Keratinocyte (primary cell): ENCODE results near the gene CELF5. TPM values are rescaled to one million over a fixed set of nuclear protein-coding genes. Genes with fewer than 3 reads are reported as not detected.

Source experiments
- DNase-seq: peaks from one replicate; pipeline ENCODE4 v3.0.0-alpha.2; 2011; ENCODE audit warnings: low read depth, missing footprints, low spot score
- FAIRE-seq: peaks from 2 replicates; lab custom pipeline; 2011; peaks lifted over from hg19 to GRCh38; lab: Jason Lieb, UNC
- H2AFZ ChIP-seq: 2 replicates; pipeline ENCODE4 v1.6.0; 2012; ENCODE audit warnings: low read length, control low read depth, inconsistent platforms; ENCODE audit not compliant: control insufficient read depth
- H3K27ac ChIP-seq: 2 replicates; pipeline ENCODE4 v1.5.1; 2011; ENCODE audit warnings: low read length; ENCODE audit not compliant: control insufficient read depth, insufficient read depth
- H3K27me3 ChIP-seq: 3 replicates; pipeline ENCODE4 v1.6.0; 2011; ENCODE audit warnings: low read length; ENCODE audit not compliant: control insufficient read depth, insufficient read depth; ENCODE audit errors: extremely low read depth
- H3K36me3 ChIP-seq, 2 experiments: 2 replicates in 1 of 2; 3 replicates in 1 of 2; pipeline ENCODE4 v1.5.1; 2011; ENCODE audit warnings: low read length in 2 of 2, mild to moderate bottlenecking in 1 of 2; ENCODE audit not compliant: control insufficient read depth in 2 of 2, insufficient read depth in 2 of 2; ENCODE audit errors: extremely low read depth in 1 of 2
- H3K4me1 ChIP-seq: 3 replicates; pipeline ENCODE4 v1.5.1; 2011; ENCODE audit warnings: low read length; ENCODE audit not compliant: control insufficient read depth, insufficient read depth; ENCODE audit errors: extremely low read depth
- H3K4me2 ChIP-seq: 3 replicates; pipeline ENCODE4 v1.6.0; 2011; ENCODE audit warnings: low read depth, low read length; ENCODE audit not compliant: control insufficient read depth, insufficient read depth; ENCODE audit errors: extremely low read depth
- H3K4me3 ChIP-seq, 3 experiments: fragments of 200-600 bp in 1 of 3; sonication (generic) in 1 of 3; 2 replicates in 2 of 3; 3 replicates in 1 of 3; pipeline ENCODE4 v1.5.1; 2011 to 2016; ENCODE audit warnings: low read length in 3 of 3, mild to moderate bottlenecking in 3 of 3, control low read depth in 2 of 3, inconsistent platforms in 1 of 3, low read depth in 1 of 3, mixed read lengths in 1 of 3, mixed run types in 1 of 3, moderate library complexity in 1 of 3; ENCODE audit not compliant: control insufficient read depth in 2 of 3, insufficient read depth in 2 of 3; ENCODE audit errors: extremely low read depth in 1 of 3
- H3K79me2 ChIP-seq: 2 replicates; pipeline ENCODE4 v1.6.0; 2012; ENCODE audit warnings: low read length; ENCODE audit not compliant: control insufficient read depth, insufficient read depth
- H3K9ac ChIP-seq: 3 replicates; pipeline ENCODE4 v1.6.0; 2011; ENCODE audit warnings: low read length; ENCODE audit not compliant: control insufficient read depth, insufficient read depth; ENCODE audit errors: extremely low read depth
- H3K9me1 ChIP-seq: 3 replicates; pipeline ENCODE4 v1.6.0; 2011; ENCODE audit warnings: low read length; ENCODE audit not compliant: control insufficient read depth, insufficient read depth; ENCODE audit errors: extremely low read depth
- H3K9me3 ChIP-seq: 2 replicates; pipeline ENCODE4 v1.5.1; 2012; ENCODE audit warnings: low read depth, low read length; ENCODE audit not compliant: control insufficient read depth
- H4K20me1 ChIP-seq: 3 replicates; pipeline ENCODE4 v1.6.0; 2011; ENCODE audit warnings: low read length; ENCODE audit not compliant: control insufficient read depth, insufficient read depth; ENCODE audit errors: extremely low read depth
- EZH2 ChIP-seq: IDR thresholded peaks from one replicate; pipeline ENCODE4 v1.6.1; 2012; ENCODE audit warnings: inconsistent platforms, mild to moderate bottlenecking, low read length, moderate library complexity
- dilution Hi-C: fragments of 300-500 bp; cut with MboI; formaldehyde crosslinking; loops from one replicate; pipeline ENCODE4 v1.7.0; 2020; ENCODE audit warnings: low sequenced_read_pairs; ENCODE audit not compliant: extremely low pct_ligation_motif_present
- polyA plus RNA-seq, 5 experiments: library from polyadenylated mRNA; depleted of rRNA in 3 of 5; stranded (reverse) in 3 of 5; stranded (forward) in 1 of 5; unstranded in 1 of 5; fragments of >200 nt; gene quantifications; 1 replicate in 1 of 5; 2 replicates in 3 of 5; 3 replicates in 1 of 5; pipeline versions ENCODE4 v1.2.1 to v1.2.3, GENCODE V29; 2011 to 2012; ENCODE audit warnings: missing spikeins in 2 of 5, low read depth in 1 of 5, low replicate concordance in 1 of 5
- TF ChIP-seq, protein P1 (sequence below), 3 experiments: IDR thresholded peaks in 1 of 3; conservative IDR thresholded peaks in 1 of 3; optimal IDR thresholded peaks in 1 of 3; 2 replicates in 2 of 3; 3 replicates in 1 of 3; pipeline versions ENCODE3 to v1.5.1; 2011; ENCODE audit warnings: low read length in 3 of 3, mild to moderate bottlenecking in 3 of 3, moderate library complexity in 2 of 3, control low read depth in 1 of 3, inconsistent platforms in 1 of 3; ENCODE audit not compliant: insufficient read depth in 2 of 3; ENCODE audit errors: extremely low read depth in 1 of 3

The CELF5 gene
- polyA plus RNA-seq, 1 donor (not counting 4 experiments of a cell fraction or from before 2014, with no cell fraction given) = 0.04 TPM

DNA sequence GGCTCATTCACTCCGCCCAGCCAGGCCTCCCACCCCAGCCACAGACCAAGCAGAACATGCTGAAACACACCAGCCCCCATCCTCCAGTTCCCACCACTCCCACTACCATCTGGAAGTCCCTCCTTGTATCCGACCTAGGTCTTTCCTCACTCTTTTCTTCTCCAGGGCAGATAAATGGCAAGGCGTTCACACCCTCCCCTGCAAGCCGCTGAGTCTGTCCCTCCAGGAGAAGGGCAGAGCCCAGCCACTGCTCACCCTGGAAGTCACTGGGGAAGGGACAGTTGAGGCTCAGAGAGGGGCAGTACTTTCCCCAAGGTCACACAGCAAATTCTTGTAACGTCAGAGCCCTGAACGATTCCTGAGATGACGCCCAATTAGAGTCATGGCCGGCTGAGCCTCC, 96.4 kb downstream of the CELF5 start:
- Histone ChIP-seq H4K20me1 (no peaks in the 10 kb centered on the region), H3K9me1 (no peaks in the 10 kb centered on the region), H3K27me3 (peaks cover 13% of the 10 kb centered on the region), H3K9ac (no peak overlapping the region), H3K4me2 (no peak overlapping the region), H3K79me2 (no peaks in the 10 kb centered on the region), H3K27ac (no peak overlapping the region), H3K4me3 (no peak overlapping the region), H3K9me3 (no peaks in the 10 kb centered on the region), H2AFZ (no peak overlapping the region), H3K4me1 (peaks cover 3% of the 10 kb centered on the region), H3K36me3 (no peaks in the 10 kb centered on the region)
- dilution Hi-C loops = no loop called here
- no peak for DNase-seq
- TF ChIP-seq EZH2 = no peak
- TF ChIP-seq, protein P1, sequence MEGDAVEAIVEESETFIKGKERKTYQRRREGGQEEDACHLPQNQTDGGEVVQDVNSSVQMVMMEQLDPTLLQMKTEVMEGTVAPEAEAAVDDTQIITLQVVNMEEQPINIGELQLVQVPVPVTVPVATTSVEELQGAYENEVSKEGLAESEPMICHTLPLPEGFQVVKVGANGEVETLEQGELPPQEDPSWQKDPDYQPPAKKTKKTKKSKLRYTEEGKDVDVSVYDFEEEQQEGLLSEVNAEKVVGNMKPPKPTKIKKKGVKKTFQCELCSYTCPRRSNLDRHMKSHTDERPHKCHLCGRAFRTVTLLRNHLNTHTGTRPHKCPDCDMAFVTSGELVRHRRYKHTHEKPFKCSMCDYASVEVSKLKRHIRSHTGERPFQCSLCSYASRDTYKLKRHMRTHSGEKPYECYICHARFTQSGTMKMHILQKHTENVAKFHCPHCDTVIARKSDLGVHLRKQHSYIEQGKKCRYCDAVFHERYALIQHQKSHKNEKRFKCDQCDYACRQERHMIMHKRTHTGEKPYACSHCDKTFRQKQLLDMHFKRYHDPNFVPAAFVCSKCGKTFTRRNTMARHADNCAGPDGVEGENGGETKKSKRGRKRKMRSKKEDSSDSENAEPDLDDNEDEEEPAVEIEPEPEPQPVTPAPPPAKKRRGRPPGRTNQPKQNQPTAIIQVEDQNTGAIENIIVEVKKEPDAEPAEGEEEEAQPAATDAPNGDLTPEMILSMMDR (optimal IDR thresholded peaks at IDR 0.05 in 1 of 3, IDR thresholded peaks at IDR 0.05 in 1 of 3, conservative IDR thresholded peaks at IDR 0.05 in 1 of 3; ENCODE audit: extremely low read depth in 1 of 3, insufficient read depth in 2 of 3, low read length in 3 of 3) = no peak
- FAIRE-seq = no peak

DNA sequence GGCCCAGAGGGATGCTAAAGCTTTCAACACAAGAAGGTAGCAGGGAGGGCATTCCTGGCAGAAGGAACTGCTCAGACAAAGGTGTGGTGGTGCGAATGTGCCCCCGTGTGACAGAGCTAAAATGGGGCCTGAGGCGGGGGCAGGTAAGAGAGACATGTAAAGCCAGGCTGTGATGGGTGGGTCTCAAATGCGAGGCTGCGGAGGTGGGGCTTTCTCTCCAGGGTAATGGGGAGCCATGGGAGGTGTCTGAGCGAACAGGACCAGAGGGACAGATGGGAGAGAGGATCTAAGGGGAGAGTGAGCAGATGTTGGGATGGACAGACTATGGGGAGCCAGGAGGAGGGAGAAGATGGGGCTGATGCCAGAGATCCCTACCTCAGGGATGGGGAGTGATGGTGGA, 97.2 kb downstream of the CELF5 start:
- no peaks in the 10 kb centered on the region for H4K20me1 ChIP-seq
- TF ChIP-seq, protein P1 (optimal IDR thresholded peaks at IDR 0.05 in 1 of 3, IDR thresholded peaks at IDR 0.05 in 1 of 3, conservative IDR thresholded peaks at IDR 0.05 in 1 of 3; ENCODE audit: extremely low read depth in 1 of 3, insufficient read depth in 2 of 3, low read length in 3 of 3) = no peak
- no peak for TF ChIP-seq EZH2
- H3K36me3 ChIP-seq = no peaks in the 10 kb centered on the region
- DNase-seq (no peak), FAIRE-seq (no peak)
- no peak overlapping the region for H3K4me3 ChIP-seq
- H3K4me2 ChIP-seq = no peak overlapping the region
- H3K79me2 ChIP-seq = no peaks in the 10 kb centered on the region
- no peak overlapping the region for H3K9ac ChIP-seq
- H3K4me1 ChIP-seq = peaks cover 3% of the 10 kb centered on the region
- H3K27ac ChIP-seq = no peak overlapping the region
- no peaks in the 10 kb centered on the region for H3K9me3 ChIP-seq
- H3K27me3 ChIP-seq = peaks cover 13% of the 10 kb centered on the region
- H3K9me1 ChIP-seq = no peaks in the 10 kb centered on the region
- dilution Hi-C loops = no loop called here
- no peak overlapping the region for H2AFZ ChIP-seq
